B cell (primary cell): Measurements from ENCODE around the gene CMC1. TPM values are rescaled to one million over a fixed set of nuclear protein-coding genes. Genes with fewer than 3 reads are reported as not detected.

Source experiments
- ATAC-seq: fragments of 200-7000 bp; cut with Tn5 transposase; one replicate; pipeline ENCODE4 v1.10.0; 2021; ENCODE audit warnings: low read depth, mild to moderate bottlenecking, moderate number of reproducible peaks, moderate library complexity
- CTCF ChIA-PET: fragments of 350-600 bp; sonication (Branson Sonifier 250); formaldehyde crosslinking; loops from one replicate; lab custom pipeline; 2021; ENCODE audit warnings: antibody characterized with exemption, inconsistent platforms; lab: Charles Lee
- POLR2A ChIA-PET: fragments of 350-600 bp; sonication (Branson Sonifier 250); formaldehyde crosslinking; loops from one replicate; lab custom pipeline; 2021; ENCODE audit warnings: antibody characterized with exemption; lab: Charles Lee
- DNase-seq: peaks from one replicate; pipeline ENCODE4 v3.0.0; 2013
- H2AFZ ChIP-seq: 2 replicates; pipeline ENCODE4 v1.6.1; 2012; ENCODE audit warnings: mild to moderate bottlenecking, low read depth, low read length; ENCODE audit not compliant: insufficient read depth, poor library complexity, severe bottlenecking
- H3K27ac ChIP-seq, 2 donors: 1 replicate in 1 of 2; 2 replicates in 1 of 2; pipeline ENCODE4 v1.5.1; 2012 to 2013; ENCODE audit warnings: low read length in 2 of 2, mild to moderate bottlenecking in 2 of 2, moderate library complexity in 1 of 2
- H3K27me3 ChIP-seq, 4 experiments: fragments of 200-600 bp in 1 of 4; sonication (generic) in 1 of 4; replicated peaks in 1 of 4; 1 replicate in 2 of 4; 2 replicates in 2 of 4; pipeline versions ENCODE4 v1.6.1 to v1.7.0; 2013 to 2016; ENCODE audit warnings: low read length in 3 of 4, mild to moderate bottlenecking in 2 of 4, mixed read lengths in 1 of 4, moderate library complexity in 1 of 4; ENCODE audit not compliant: insufficient read depth in 4 of 4, control insufficient read depth in 3 of 4; ENCODE audit errors: control extremely low read depth in 1 of 4
- H3K36me3 ChIP-seq, 2 experiments: replicated peaks in 1 of 2; 1 replicate in 1 of 2; 2 replicates in 1 of 2; pipeline versions ENCODE4 v1.6.1 to v1.7.1; 2013; ENCODE audit warnings: low read length in 1 of 2; ENCODE audit not compliant: insufficient read depth in 2 of 2, control insufficient read depth in 1 of 2; ENCODE audit errors: control extremely low read depth in 1 of 2, extremely low read depth in 1 of 2
- H3K4me1 ChIP-seq, 2 donors: fragments of 200-600 bp in 1 of 2; sonication (generic) in 1 of 2; 1 replicate in 1 of 2; 2 replicates in 1 of 2; pipeline versions ENCODE4 v1.5.1 to v1.6.1; 2013 to 2017; ENCODE audit warnings: low read length in 2 of 2; ENCODE audit not compliant: control insufficient read depth in 2 of 2, insufficient read depth in 2 of 2
- H3K4me2 ChIP-seq: replicated peaks from 2 replicates; pipeline ENCODE3; 2012; ENCODE audit warnings: mild to moderate bottlenecking, low read depth, low read length; ENCODE audit not compliant: poor library complexity, severe bottlenecking
- H3K4me3 ChIP-seq, 5 experiments: fragments of 200-600 bp in 1 of 5; sonication (generic) in 1 of 5; 1 replicate in 3 of 5; 2 replicates in 2 of 5; pipeline versions ENCODE4 v1.5.1 to v1.7.0; 2011 to 2016; ENCODE audit warnings: low read length in 4 of 5, mild to moderate bottlenecking in 4 of 5, low read depth in 2 of 5, control low read depth in 1 of 5, moderate library complexity in 1 of 5; ENCODE audit not compliant: insufficient read depth in 1 of 5; ENCODE audit errors: control extremely low read depth in 1 of 5, extremely low read depth in 1 of 5
- H3K79me2 ChIP-seq: fragments of 200-600 bp; sonication (generic); one replicate; pipeline ENCODE4 v1.6.0; 2016; ENCODE audit warnings: low read length; ENCODE audit not compliant: control insufficient read depth, insufficient read depth
- H3K9ac ChIP-seq: fragments of 200-600 bp; sonication (generic); 2 replicates; pipeline ENCODE4 v1.6.1; 2017; ENCODE audit warnings: mild to moderate bottlenecking, low read length, moderate library complexity
- H3K9me3 ChIP-seq, 3 donors: one replicate each; pipeline versions ENCODE4 v1.6.1 to v1.7.1; 2013; ENCODE audit warnings: low read length in 2 of 3; ENCODE audit not compliant: control insufficient read depth in 2 of 3, insufficient read depth in 1 of 3; ENCODE audit errors: control extremely low read depth in 1 of 3
- H4K20me1 ChIP-seq: 2 replicates; pipeline ENCODE4 v1.6.0; 2012; ENCODE audit warnings: mild to moderate bottlenecking, low read length; ENCODE audit not compliant: insufficient read depth, control insufficient read depth, poor library complexity, severe bottlenecking
- H3K27ac Mint-ChIP-seq: one replicate; pipeline ENCODE4 v1.8.0; 2021; ENCODE audit warnings: mixed read lengths
- H3K27me3 Mint-ChIP-seq: one replicate; pipeline ENCODE4 v1.8.0; 2021; ENCODE audit warnings: mixed read lengths
- H3K4me1 Mint-ChIP-seq: one replicate; pipeline ENCODE4 v1.8.0; 2021; ENCODE audit warnings: mixed read lengths
- H3K4me3 Mint-ChIP-seq: one replicate; pipeline ENCODE4 v1.8.0; 2021; ENCODE audit warnings: mixed read lengths
- H3K9me3 Mint-ChIP-seq: one replicate; pipeline ENCODE4 v1.8.0; 2022; ENCODE audit warnings: mixed read lengths; ENCODE audit not compliant: insufficient read depth
- CTCF ChIP-seq: fragments of 200-600 bp; IDR thresholded peaks from one replicate; pipeline ENCODE4 v1.8.0; 2022; ENCODE audit warnings: antibody characterized with exemption, mild to moderate bottlenecking
- EZH2 ChIP-seq: IDR thresholded peaks from 2 replicates; pipeline ENCODE4 v1.6.1; 2012; ENCODE audit warnings: borderline replicate concordance, low read depth, mild to moderate bottlenecking, moderate library complexity, low read length; ENCODE audit not compliant: insufficient read depth, poor library complexity, severe bottlenecking
- WGBS: methylation state at CpG from one replicate; pipeline ENCODE4 v1.1.5; 2013; ENCODE audit warnings: missing lambda C conversion rate; ENCODE audit not compliant: insufficient coverage; 5-methylcytosine and 5-hydroxymethylcytosine counted together
- intact Hi-C: fragments of 100-400 bp; cut with micrococcal nuclease; formaldehyde crosslinking; loops from one replicate; pipeline ENCODE4 v1.10.0; 2022
- polyA plus RNA-seq: library from polyadenylated mRNA; depleted of rRNA; stranded (reverse); fragments of >200 nt; gene quantifications from 2 replicates; pipeline ENCODE4 v1.2.3, GENCODE V29; 2012
- total RNA-seq, 2 donors: library from RNA; stranded (reverse); fragments of 120-200 nt in 1 of 2; gene quantifications; 1 replicate in 1 of 2; 2 replicates in 1 of 2; pipeline versions ENCODE4 v1.2.3 to v1.2.4, GENCODE V29; 2013 to 2022

The CMC1 gene
- total and polyA plus RNA-seq, 2 donors (not counting 1 experiment from before 2014, with no cell fraction given): 6.7 to 14.5 TPM

- Histone ChIP-seq H3K4me1 (peaks cover 0 to 10% of the 10 kb centered on the region in 2 donors), H3K36me3 (no peaks in the 10 kb centered on the region), H2AFZ (no peak overlapping the region), H3K79me2 (no peaks in the 10 kb centered on the region), H4K20me1 (no peaks in the 10 kb centered on the region), H3K4me3 (no peak overlapping the region), H3K9me3 (no peaks in the 10 kb centered on the region), H3K9ac (no peak overlapping the region), H3K27me3 (no peaks in the 10 kb centered on the region), H3K27ac (no peak overlapping the region), H3K4me2 (no peak overlapping the region)
- POLR2A ChIA-PET: no interaction called here
- H3K4me1 Mint-ChIP-seq: peaks cover 12% of the 10 kb centered on the region
- no peak for TF ChIP-seq EZH2
- TF ChIP-seq CTCF: no peak
- CTCF ChIA-PET: no interaction called here
- H3K9me3 Mint-ChIP-seq: no peaks in the 10 kb centered on the region
- intact Hi-C loops: no loop called here
- H3K27me3 Mint-ChIP-seq: no peaks in the 10 kb centered on the region
- ATAC-seq: no peak
- no peak overlapping the region for H3K4me3 Mint-ChIP-seq
- DNase-seq: no peak
- no CpG with 5 or more reads among the region's 1 CpG for WGBS
- H3K27ac Mint-ChIP-seq: no peak overlapping the region
Measured at GRCh38 chr3:28212681-28213080, 28.7 kb upstream of the CMC1 start.

GRCh38 chr3:28215407-28215806, 26.0 kb upstream of the CMC1 start:
- POLR2A ChIA-PET: no interaction called here

More at GRCh38 chr3:28215407-28215806, 26.0 kb upstream of the CMC1 start:
- no peak for DNase-seq
- no peak for TF ChIP-seq EZH2
- no peak for TF ChIP-seq CTCF
- peaks cover 0 to 10% of the 10 kb centered on the region in 2 donors for H3K4me1 ChIP-seq
- peaks cover 0 to 2% (median 0%) of the 10 kb centered on the region in 3 donors for H3K9me3 ChIP-seq
- H4K20me1 ChIP-seq: no peaks in the 10 kb centered on the region
- H3K27me3 ChIP-seq: peaks cover 0 to under 1% (median 0%) of the 10 kb centered on the region in 4 experiments
- intact Hi-C loops: no loop called here
- H3K4me3 Mint-ChIP-seq: no peak overlapping the region
- no peak overlapping the region for H3K9ac ChIP-seq
- H3K9me3 Mint-ChIP-seq: no peaks in the 10 kb centered on the region
- no peak overlapping the region for H3K4me3 ChIP-seq
- 94% methylated on average over 2 of the region's 3 CpGs for WGBS
- no peak overlapping the region for H3K4me2 ChIP-seq
- ATAC-seq: no peak
- H3K4me1 Mint-ChIP-seq: peaks cover 12% of the 10 kb centered on the region
- no peak overlapping the region for H2AFZ ChIP-seq
- no peaks in the 10 kb centered on the region for H3K79me2 ChIP-seq
- no peak overlapping the region for H3K27ac Mint-ChIP-seq
- no peak overlapping the region for H3K27ac ChIP-seq
- peaks cover 3% of the 10 kb centered on the region for H3K27me3 Mint-ChIP-seq
- no peaks in the 10 kb centered on the region for H3K36me3 ChIP-seq
- CTCF ChIA-PET: no interaction called here
